ENCODE data around the gene FAM177A1.

FAM177A1 gene

DNA sequence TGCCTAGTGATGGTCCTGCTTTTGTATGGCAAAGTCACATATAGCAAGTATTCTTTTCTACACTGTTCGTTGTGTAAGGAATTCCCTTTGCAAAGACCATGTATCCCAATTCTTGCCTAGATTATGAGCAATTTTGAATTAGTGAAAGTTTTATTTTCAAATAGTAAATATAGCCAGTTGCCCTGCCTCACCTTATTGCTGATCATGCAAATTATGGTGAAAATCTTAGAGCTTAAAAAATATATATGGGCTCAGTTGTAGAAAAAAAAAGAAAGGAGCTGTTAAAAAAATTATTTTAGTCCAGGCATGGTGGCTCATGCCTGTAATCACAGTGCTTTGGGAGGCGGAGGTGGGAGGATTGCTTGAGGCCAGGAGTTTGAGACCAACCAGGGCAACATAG is 44.5 kb upstream of the FAM177A1 start:
- TF ChIP-seq, protein P1, sequence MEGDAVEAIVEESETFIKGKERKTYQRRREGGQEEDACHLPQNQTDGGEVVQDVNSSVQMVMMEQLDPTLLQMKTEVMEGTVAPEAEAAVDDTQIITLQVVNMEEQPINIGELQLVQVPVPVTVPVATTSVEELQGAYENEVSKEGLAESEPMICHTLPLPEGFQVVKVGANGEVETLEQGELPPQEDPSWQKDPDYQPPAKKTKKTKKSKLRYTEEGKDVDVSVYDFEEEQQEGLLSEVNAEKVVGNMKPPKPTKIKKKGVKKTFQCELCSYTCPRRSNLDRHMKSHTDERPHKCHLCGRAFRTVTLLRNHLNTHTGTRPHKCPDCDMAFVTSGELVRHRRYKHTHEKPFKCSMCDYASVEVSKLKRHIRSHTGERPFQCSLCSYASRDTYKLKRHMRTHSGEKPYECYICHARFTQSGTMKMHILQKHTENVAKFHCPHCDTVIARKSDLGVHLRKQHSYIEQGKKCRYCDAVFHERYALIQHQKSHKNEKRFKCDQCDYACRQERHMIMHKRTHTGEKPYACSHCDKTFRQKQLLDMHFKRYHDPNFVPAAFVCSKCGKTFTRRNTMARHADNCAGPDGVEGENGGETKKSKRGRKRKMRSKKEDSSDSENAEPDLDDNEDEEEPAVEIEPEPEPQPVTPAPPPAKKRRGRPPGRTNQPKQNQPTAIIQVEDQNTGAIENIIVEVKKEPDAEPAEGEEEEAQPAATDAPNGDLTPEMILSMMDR (IDR thresholded peaks at IDR 0.05; ENCODE audit: borderline replicate concordance, extremely low read depth, low read length, poor library complexity, severe bottlenecking) = no peak
- TF ChIP-seq EZH2 (IDR thresholded peaks at IDR 0.05; ENCODE audit: borderline replicate concordance, low read depth, low read length, severe bottlenecking) = no peak
- no peaks in the 10 kb centered on the region for H4K20me1 ChIP-seq (ENCODE audit: insufficient read depth, low read length)
- H3K27me3 ChIP-seq (ENCODE audit: insufficient read depth, low read length, poor library complexity) = no peaks in the 10 kb centered on the region
- ATAC-seq (ENCODE audit: insufficient read depth, low read depth) = no peak
- H3K9ac ChIP-seq (ENCODE audit: low read depth, low read length) = no peak overlapping the region
- DNase-seq = no peak
- no peaks in the 10 kb centered on the region for H3K9me3 ChIP-seq (ENCODE audit: insufficient read depth, low read length, severe bottlenecking)
- H3K79me2 ChIP-seq (ENCODE audit: insufficient read depth, low read length) = peaks cover 14% of the 10 kb centered on the region
- H3K4me2 ChIP-seq (ENCODE audit: insufficient read depth, low read length) = no peak overlapping the region
- no peak overlapping the region for H3K4me3 ChIP-seq (ENCODE audit: low read depth in 1 of 2, low read length in 2 of 2)
- H3K27ac ChIP-seq (ENCODE audit: low read length) = no peak overlapping the region
- peaks cover 40% of the 10 kb centered on the region for H3K36me3 ChIP-seq (ENCODE audit: insufficient read depth, low read length)
- H2AFZ ChIP-seq (ENCODE audit: low read depth, low read length) = no peak overlapping the region
- no peaks in the 10 kb centered on the region for H3K4me1 ChIP-seq (ENCODE audit: insufficient read depth, low read length)

DNA sequence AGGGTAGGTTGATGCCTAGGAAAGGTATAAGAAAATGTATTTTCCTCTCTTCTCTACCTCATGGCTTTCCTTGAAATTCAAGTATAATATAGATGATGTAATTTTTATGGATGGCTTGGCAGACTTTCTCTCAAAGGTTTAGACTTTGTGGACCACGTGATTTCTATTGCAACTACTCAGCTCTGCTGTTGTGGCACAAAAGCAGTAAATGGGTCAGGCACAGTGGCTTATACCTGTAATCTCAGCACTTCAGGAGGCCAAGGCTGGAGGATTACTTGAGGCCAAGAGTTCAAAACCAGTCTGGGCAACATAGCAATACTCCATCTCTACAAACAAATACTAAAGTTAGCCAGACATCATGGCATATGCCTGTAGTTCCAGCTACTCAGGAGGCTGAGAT is 41.2 kb upstream of the FAM177A1 start:
- DNase-seq (no peak), ATAC-seq (ENCODE audit: insufficient read depth, low read depth) (no peak)
- Histone ChIP-seq H3K4me3 (ENCODE audit: low read depth in 1 of 2, low read length in 2 of 2) (no peak overlapping the region), H2AFZ (ENCODE audit: low read depth, low read length) (no peak overlapping the region), H3K27ac (ENCODE audit: low read length) (no peak overlapping the region), H3K36me3 (ENCODE audit: insufficient read depth, low read length) (peaks cover 36% of the 10 kb centered on the region), H4K20me1 (ENCODE audit: insufficient read depth, low read length) (no peaks in the 10 kb centered on the region), H3K27me3 (ENCODE audit: insufficient read depth, low read length, poor library complexity) (no peaks in the 10 kb centered on the region), H3K4me2 (ENCODE audit: insufficient read depth, low read length) (no peak overlapping the region), H3K9me3 (ENCODE audit: insufficient read depth, low read length, severe bottlenecking) (no peaks in the 10 kb centered on the region), H3K79me2 (ENCODE audit: insufficient read depth, low read length) (no peaks in the 10 kb centered on the region), H3K4me1 (ENCODE audit: insufficient read depth, low read length) (no peaks in the 10 kb centered on the region), H3K9ac (ENCODE audit: low read depth, low read length) (no peak overlapping the region)
- TF ChIP-seq, protein P1 (IDR thresholded peaks at IDR 0.05; ENCODE audit: borderline replicate concordance, extremely low read depth, low read length, poor library complexity, severe bottlenecking) = no peak
- TF ChIP-seq EZH2 (IDR thresholded peaks at IDR 0.05; ENCODE audit: borderline replicate concordance, low read depth, low read length, severe bottlenecking) = no peak

DNA sequence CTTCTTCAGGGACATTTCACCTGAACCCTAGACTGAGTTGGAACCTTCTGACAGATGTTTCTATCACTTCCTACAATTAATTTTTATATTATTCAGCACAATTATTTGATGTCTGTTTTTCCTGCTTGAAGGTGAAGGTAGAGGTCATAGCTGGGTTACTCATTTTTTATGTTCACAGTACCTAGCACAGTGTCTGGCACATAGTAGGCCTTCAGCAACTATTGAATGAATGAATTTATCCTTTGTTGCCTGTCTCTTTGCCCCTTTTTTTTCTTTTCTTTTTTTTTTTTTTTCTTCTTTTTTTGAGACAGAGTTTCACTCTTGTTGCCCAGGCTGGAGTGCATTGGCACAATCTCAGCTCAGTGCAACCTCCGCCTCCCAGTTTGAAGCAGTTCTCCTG is 29.5 kb upstream of the FAM177A1 start:
- H2AFZ ChIP-seq (ENCODE audit: low read depth, low read length) = no peak overlapping the region
- H3K27ac ChIP-seq (ENCODE audit: low read length) = no peak overlapping the region
- no peaks in the 10 kb centered on the region for H3K27me3 ChIP-seq (ENCODE audit: insufficient read depth, low read length, poor library complexity)
- no peaks in the 10 kb centered on the region for H3K79me2 ChIP-seq (ENCODE audit: insufficient read depth, low read length)
- TF ChIP-seq, protein P1 (IDR thresholded peaks at IDR 0.05; ENCODE audit: borderline replicate concordance, extremely low read depth, low read length, poor library complexity, severe bottlenecking) = no peak
- no peak for TF ChIP-seq EZH2 (IDR thresholded peaks at IDR 0.05; ENCODE audit: borderline replicate concordance, low read depth, low read length, severe bottlenecking)
- no peak overlapping the region for H3K9ac ChIP-seq (ENCODE audit: low read depth, low read length)
- no peak overlapping the region for H3K4me2 ChIP-seq (ENCODE audit: insufficient read depth, low read length)
- peaks cover 74% of the 10 kb centered on the region for H3K36me3 ChIP-seq (ENCODE audit: insufficient read depth, low read length)
- no peak for DNase-seq
- H3K9me3 ChIP-seq (ENCODE audit: insufficient read depth, low read length, severe bottlenecking) = no peaks in the 10 kb centered on the region
- no peaks in the 10 kb centered on the region for H3K4me1 ChIP-seq (ENCODE audit: insufficient read depth, low read length)
- no peak overlapping the region for H3K4me3 ChIP-seq (ENCODE audit: low read depth in 1 of 2, low read length in 2 of 2)
- no peaks in the 10 kb centered on the region for H4K20me1 ChIP-seq (ENCODE audit: insufficient read depth, low read length)
- ATAC-seq (ENCODE audit: insufficient read depth, low read depth) = no peak

DNA sequence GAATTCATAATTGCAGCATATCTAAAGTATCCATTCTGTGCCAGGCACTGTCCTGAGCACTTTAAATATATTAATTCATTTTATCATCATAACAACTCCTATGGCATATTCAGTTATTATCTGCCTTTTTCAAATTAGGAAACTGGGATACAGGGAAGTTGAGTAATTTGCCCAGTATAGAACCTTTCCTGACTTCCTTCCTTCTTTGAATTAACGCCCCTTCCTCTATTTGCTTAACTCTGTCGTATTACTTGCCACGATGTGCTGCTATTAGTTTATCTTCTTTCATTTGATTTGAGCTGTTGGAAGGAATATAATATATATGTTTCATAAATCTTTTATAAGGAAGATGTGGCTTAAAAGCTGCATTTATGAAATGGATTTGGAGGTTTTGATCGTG is 25.4 kb upstream of the FAM177A1 start:
- Histone ChIP-seq H3K27ac (ENCODE audit: low read length) (no peak overlapping the region), H3K27me3 (ENCODE audit: insufficient read depth, low read length, poor library complexity) (no peaks in the 10 kb centered on the region), H4K20me1 (ENCODE audit: insufficient read depth, low read length) (no peaks in the 10 kb centered on the region), H3K36me3 (ENCODE audit: insufficient read depth, low read length) (peaks cover 65% of the 10 kb centered on the region), H3K4me1 (ENCODE audit: insufficient read depth, low read length) (no peaks in the 10 kb centered on the region), H3K4me3 (ENCODE audit: low read depth in 1 of 2, low read length in 2 of 2) (no peak overlapping the region), H2AFZ (ENCODE audit: low read depth, low read length) (no peak overlapping the region), H3K9ac (ENCODE audit: low read depth, low read length) (no peak overlapping the region), H3K9me3 (ENCODE audit: insufficient read depth, low read length, severe bottlenecking) (no peaks in the 10 kb centered on the region), H3K79me2 (ENCODE audit: insufficient read depth, low read length) (no peaks in the 10 kb centered on the region), H3K4me2 (ENCODE audit: insufficient read depth, low read length) (no peak overlapping the region)
- no peak for DNase-seq
- no peak for TF ChIP-seq EZH2 (IDR thresholded peaks at IDR 0.05; ENCODE audit: borderline replicate concordance, low read depth, low read length, severe bottlenecking)
- TF ChIP-seq, protein P1 (IDR thresholded peaks at IDR 0.05; ENCODE audit: borderline replicate concordance, extremely low read depth, low read length, poor library complexity, severe bottlenecking) = no peak
- no peak for ATAC-seq (ENCODE audit: insufficient read depth, low read depth)

Measured in DND-41 (cell line).